Neural cell (in vitro differentiated cells): Measurements from ENCODE around the gene FLT1. TPM values are rescaled to one million over a fixed set of nuclear protein-coding genes. Genes with fewer than 3 reads are reported as not detected.

Source experiments
- H2AFZ ChIP-seq: fragments of 200-600, 300-800 bp; sonication (generic), shearing (Covaris generic); 2 replicates; pipeline ENCODE4 v1.6.0; 2014; ENCODE audit warnings: low read depth, mild to moderate bottlenecking, antibody characterized with exemption, low read length, moderate library complexity
- H3F3A ChIP-seq: fragments of 200-600 bp; shearing (Covaris generic); 2 replicates; pipeline ENCODE4 v1.6.1; 2016; ENCODE audit warnings: mild to moderate bottlenecking, moderate library complexity, mixed read lengths, antibody characterized with exemption, low read length; ENCODE audit not compliant: insufficient read depth, poor library complexity, severe bottlenecking
- H3K27ac ChIP-seq: fragments of 200-600, 300-800 bp; sonication (generic), shearing (Covaris generic); 2 replicates; pipeline ENCODE4 v1.5.1; 2014; ENCODE audit warnings: mild to moderate bottlenecking, low read length, moderate library complexity
- H3K27me3 ChIP-seq: fragments of 300-800, 200-600 bp; sonication (generic), shearing (Covaris generic); 2 replicates; pipeline ENCODE4 v1.6.0; 2014; ENCODE audit warnings: mild to moderate bottlenecking, low read depth, low read length, moderate library complexity; ENCODE audit not compliant: insufficient read depth
- H3K36me3 ChIP-seq: fragments of 300-800, 200-600 bp; sonication (generic), shearing (Covaris generic); 2 replicates; pipeline ENCODE4 v1.5.1; 2014; ENCODE audit warnings: mild to moderate bottlenecking, antibody characterized with exemption, low read length, moderate library complexity; ENCODE audit not compliant: insufficient read depth
- H3K4me2 ChIP-seq: fragments of 300-800, 200-600 bp; sonication (generic), shearing (Covaris generic); 2 replicates; pipeline ENCODE4 v1.6.0; 2014; ENCODE audit warnings: mild to moderate bottlenecking, low read length
- H3K4me3 ChIP-seq: fragments of 300-800, 200-600 bp; sonication (generic), shearing (Covaris generic); 2 replicates; pipeline ENCODE4 v1.5.1; 2014; ENCODE audit warnings: mild to moderate bottlenecking, low read length, moderate library complexity
- H3K79me2 ChIP-seq: fragments of 200-600 bp; shearing (Covaris generic); replicated peaks from 2 replicates; pipeline ENCODE4 v1.6.0; 2014; ENCODE audit warnings: mild to moderate bottlenecking, low read length, moderate library complexity; ENCODE audit not compliant: insufficient read depth
- H3K9ac ChIP-seq: fragments of 300-800, 200-600 bp; sonication (generic), shearing (Covaris generic); 2 replicates; pipeline ENCODE4 v1.6.1; 2016; ENCODE audit warnings: mild to moderate bottlenecking, low read length, mixed read lengths
- H3K9me2 ChIP-seq: fragments of 200-600 bp; shearing (Covaris generic); 2 replicates; pipeline ENCODE4 v1.6.1; 2016; ENCODE audit warnings: mild to moderate bottlenecking, low read length, mixed read lengths; ENCODE audit not compliant: insufficient read depth
- H3K9me3 ChIP-seq: fragments of 200-600, 300-800 bp; sonication (generic), shearing (Covaris generic); 2 replicates; pipeline ENCODE4 v1.6.1; 2016; ENCODE audit warnings: mild to moderate bottlenecking, mixed run types, low read length, moderate library complexity, mixed read lengths
- H4K20me1 ChIP-seq: fragments of 200-600 bp; shearing (Covaris generic); 2 replicates; pipeline ENCODE4 v1.6.1; 2016; ENCODE audit warnings: mild to moderate bottlenecking, mixed run types; ENCODE audit not compliant: insufficient read depth
- CTCF ChIP-seq: fragments of 450-650 bp; IDR thresholded peaks from 2 replicates; pipeline ENCODE4 v1.5.1; 2014; ENCODE audit warnings: antibody characterized with exemption, mild to moderate bottlenecking, moderate library complexity; ENCODE audit not compliant: poor library complexity, severe bottlenecking
- EP300 ChIP-seq: fragments of 450-650 bp; conservative IDR thresholded peaks from 2 replicates; pipeline ENCODE4 v1.6.1; 2014; ENCODE audit warnings: antibody characterized with exemption, mild to moderate bottlenecking, moderate library complexity; ENCODE audit not compliant: poor library complexity, severe bottlenecking
- EZH2 ChIP-seq: fragments of 200-600, 300-800 bp; shearing (Covaris generic), sonication (generic); IDR thresholded peaks from 2 replicates; pipeline ENCODE4 v1.6.1; 2014; ENCODE audit warnings: antibody characterized with exemption, low read length, borderline replicate concordance, mild to moderate bottlenecking; ENCODE audit not compliant: insufficient read depth, poor library complexity, severe bottlenecking
- MXI1 ChIP-seq: fragments of 450-650 bp; conservative IDR thresholded peaks from 2 replicates; pipeline ENCODE4 v1.6.1; 2014; ENCODE audit warnings: antibody characterized with exemption, mild to moderate bottlenecking; ENCODE audit not compliant: poor library complexity, severe bottlenecking
- POLR2AphosphoS5 ChIP-seq: IDR thresholded peaks from 2 replicates; pipeline ENCODE4 v1.6.1; 2012
- RAD21 ChIP-seq: fragments of 450-650 bp; conservative IDR thresholded peaks from 2 replicates; pipeline ENCODE4 v1.6.1; 2014; ENCODE audit warnings: antibody characterized with exemption, mild to moderate bottlenecking, moderate library complexity
- REST ChIP-seq: IDR thresholded peaks from 2 replicates; pipeline ENCODE4 v1.6.1; 2012; ENCODE audit warnings: borderline replicate concordance
- SMC3 ChIP-seq: fragments of 450-650 bp; conservative IDR thresholded peaks from 2 replicates; pipeline ENCODE4 v1.6.1; 2014; ENCODE audit warnings: antibody characterized with exemption, mild to moderate bottlenecking, moderate library complexity; ENCODE audit not compliant: poor library complexity
- TAF1 ChIP-seq: IDR thresholded peaks from 2 replicates; pipeline ENCODE4 v1.6.1; 2012; ENCODE audit warnings: low read depth
- polyA plus RNA-seq: library from polyadenylated mRNA; depleted of rRNA; stranded (reverse); fragments of >200 nt; gene quantifications from 2 replicates; pipeline ENCODE4 v1.2.3, GENCODE V29; 2014

FLT1 gene
- polyA plus RNA-seq, 1 donor from 2014 or later, result not detected

GRCh38 chr13:28349371-28349770, 145.6 kb downstream of the FLT1 start:
- Histone ChIP-seq H3K4me3 (no peak overlapping the region), H3K79me2 (no peaks in the 10 kb centered on the region), H3K36me3 (no peaks in the 10 kb centered on the region), H3K9me2 (no peaks in the 10 kb centered on the region), H3F3A (no peaks in the 10 kb centered on the region), H3K27me3 (no peaks in the 10 kb centered on the region), H4K20me1 (no peaks in the 10 kb centered on the region), H3K4me2 (no peak overlapping the region), H3K27ac (no peak overlapping the region), H2AFZ (no peak overlapping the region), H3K9me3 (no peaks in the 10 kb centered on the region), H3K9ac (no peak overlapping the region)
- TF ChIP-seq REST (no peak), MXI1 (no peak), EZH2 (no peak), CTCF (no peak), POLR2AphosphoS5 (no peak), EP300 (no peak)

- no peak overlapping the region for H3K27ac ChIP-seq
- no peaks in the 10 kb centered on the region for H3F3A ChIP-seq
- TF ChIP-seq TAF1 (no peak), CTCF (no peak), POLR2AphosphoS5 (no peak), SMC3 (no peak), REST (no peak), EP300 (no peak), EZH2 (no peak), MXI1 (no peak), RAD21 (no peak)
- no peaks in the 10 kb centered on the region for H4K20me1 ChIP-seq
- no peak overlapping the region for H3K4me2 ChIP-seq
- H2AFZ ChIP-seq, result no peak overlapping the region
- no peaks in the 10 kb centered on the region for H3K9me3 ChIP-seq
- H3K79me2 ChIP-seq, result no peaks in the 10 kb centered on the region
- no peaks in the 10 kb centered on the region for H3K36me3 ChIP-seq
- H3K4me3 ChIP-seq, result no peak overlapping the region
- no peaks in the 10 kb centered on the region for H3K9me2 ChIP-seq
- H3K27me3 ChIP-seq, result no peaks in the 10 kb centered on the region
- H3K9ac ChIP-seq, result no peak overlapping the region
These were observed 147.2 kb downstream of the FLT1 start for GRCh38 chr13:28347456-28348371.
